Mammary microvascular endothelial cell (primary cell): ENCODE data around the gene PCAT7. TPM values are rescaled to one million over a fixed set of nuclear protein-coding genes. Genes with fewer than 3 reads are reported as not detected.

Experiments
- total RNA-seq: library from RNA; depleted of rRNA; stranded (reverse); fragments of >200 nt; gene quantifications from 2 replicates; pipeline ENCODE4 v1.2.3, GENCODE V29; 2015

Gene PCAT7
- total RNA-seq: not detected in 2 replicates

DNA sequence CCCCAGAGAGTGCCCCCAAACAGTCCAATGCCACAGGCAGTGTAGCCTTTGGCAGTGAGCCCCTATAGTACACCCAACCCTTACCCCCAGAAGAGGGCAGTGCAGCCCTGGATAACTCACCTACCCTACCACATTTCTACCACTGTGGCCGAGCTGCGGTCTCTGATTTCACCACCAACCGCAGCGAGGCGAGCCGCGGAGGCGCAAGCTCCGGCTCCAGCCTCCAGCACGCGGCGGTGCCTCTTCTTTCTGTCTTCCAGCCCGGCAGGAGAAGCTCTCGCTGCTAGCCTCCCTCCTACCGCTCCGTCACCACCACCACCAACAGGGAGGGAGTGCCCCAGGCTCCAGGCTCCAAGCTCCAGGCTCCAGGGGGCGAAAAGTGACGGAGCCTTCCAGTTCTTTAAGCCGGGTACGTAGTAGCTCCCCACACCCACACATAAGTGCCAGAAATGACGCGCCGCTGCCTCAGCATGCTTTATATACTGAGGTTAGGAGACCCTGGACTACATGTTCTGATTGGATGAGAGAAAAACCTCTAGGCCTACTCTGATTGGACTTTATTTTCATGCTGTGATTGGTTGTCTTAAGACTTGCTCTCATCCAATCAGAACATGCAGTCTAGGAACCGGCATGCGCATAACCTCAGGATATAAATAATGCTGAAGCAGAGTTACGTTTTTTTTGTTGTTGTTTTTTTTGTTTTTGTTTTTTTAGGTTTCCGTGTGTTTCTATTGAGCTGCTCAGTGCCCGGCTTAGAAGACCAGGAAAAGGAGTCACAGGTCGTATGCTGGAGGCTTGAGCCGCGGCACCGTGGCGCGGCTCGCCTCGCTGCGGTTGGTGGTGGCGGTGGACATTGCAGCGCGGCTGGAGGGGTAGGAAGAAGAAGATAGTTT is at the start of gene PCAT7:
Gene PCAT7 (plus strand): TSS at position 645 of the 893 bp plus-strand sequence.

DNA sequence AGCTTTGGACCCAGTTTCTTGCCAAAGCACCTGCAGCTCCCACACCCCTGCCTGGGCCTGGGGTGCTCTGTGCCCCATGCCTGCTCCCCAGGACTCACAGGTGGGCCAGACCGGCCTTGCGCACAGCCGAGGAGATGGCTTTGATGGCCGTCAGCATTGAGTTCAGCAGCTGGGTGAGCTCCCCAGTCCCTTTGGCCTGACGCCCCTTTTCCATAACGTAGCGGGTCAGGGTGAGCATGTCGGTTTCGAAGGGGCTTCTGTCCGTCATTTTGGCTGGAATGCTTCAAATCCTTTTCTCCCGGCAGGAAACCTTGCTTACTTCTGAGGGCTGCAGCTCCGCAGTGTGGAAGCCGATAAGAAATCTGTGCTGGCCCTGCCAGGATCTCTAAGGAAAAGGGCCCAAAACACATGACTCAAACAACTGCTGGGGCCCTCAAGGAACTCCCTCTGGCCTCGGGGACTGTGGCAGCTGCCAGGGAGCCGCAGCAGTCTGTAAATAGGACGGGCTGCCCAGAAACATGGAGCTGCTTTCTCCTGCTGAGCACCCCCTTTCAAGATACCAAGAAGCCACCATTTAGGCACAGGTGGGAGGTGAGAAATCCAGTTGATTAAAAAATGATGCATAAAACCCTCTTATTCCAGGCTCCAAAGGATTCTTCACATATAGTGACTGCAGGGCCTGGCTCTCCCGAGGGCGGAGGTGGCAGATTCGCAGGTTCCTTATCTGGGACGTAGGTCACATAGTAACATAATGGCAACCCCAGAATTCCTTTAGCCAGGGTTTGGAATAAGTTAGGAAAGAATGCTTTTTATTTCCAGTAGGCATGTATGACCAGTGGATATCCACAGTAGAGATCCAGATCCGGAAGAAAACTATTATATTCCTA is 38.8 kb downstream of the PCAT7 start, which contains the start of gene FBP2:
Gene FBP2 (minus strand): TSS at position 366 of the 887 bp plus-strand sequence. CDS start 98 bp downstream, at position 268.

Other genes starting within 250 kb of the PCAT7 start
- not detected in 2 replicates for gene NUTM2F, start 226.4 kb upstream of the PCAT7 start, total RNA-seq
- not detected in 2 replicates for gene FBP2, start 38.7 kb downstream of the PCAT7 start, total RNA-seq
- 15.2 and 15.8 TPM in 2 replicates for gene FBP1, start 84.4 kb downstream of the PCAT7 start, total RNA-seq
- 27.8 and 31.6 TPM in 2 replicates for gene AOPEP, start 171.6 kb downstream of the PCAT7 start, total RNA-seq